HG03439 (cell line): ENCODE results near the gene IL26.
"Not testable (repeated sequence)": the region's sequence is repeated elsewhere in the genome, so short reads cannot be mapped to it uniquely, and the experiment has no call there.

ENCODE experiments used
- ATAC-seq: cut with Tn5 transposase; IDR thresholded peaks from one replicate; pipeline ENCODE4 v1.9.1; 2021; ENCODE audit warnings: mild to moderate bottlenecking, moderate library complexity; ENCODE audit not compliant: unreplicated experiment

The IL26 gene

GRCh38 chr12:68240975-68241374 is 15.4 kb upstream of the IL26 start:
- peak; percentile 97 for ATAC-seq

- no peak for ATAC-seq
Observed at GRCh38 chr12:68240079-68240478, 14.5 kb upstream of the IL26 start.

- ATAC-seq = no peak
Observed at GRCh38 chr12:68239309-68239982, 13.8 kb upstream of the IL26 start.

GRCh38 chr12:68237619-68238018 is 12.0 kb upstream of the IL26 start:
- no peak for ATAC-seq

- ATAC-seq = no peak
Observed at GRCh38 chr12:68237078-68237477, 11.5 kb upstream of the IL26 start.

- peak; percentile 57 for ATAC-seq
Observed at GRCh38 chr12:68236421-68237059, 10.9 kb upstream of the IL26 start.

- no peak for ATAC-seq
Observed at GRCh38 chr12:68235576-68235975, 10.0 kb upstream of the IL26 start.

GRCh38 chr12:68234140-68234539 is 8.5 kb upstream of the IL26 start:
- no peak for ATAC-seq

GRCh38 chr12:68233498-68233897 is 7.9 kb upstream of the IL26 start:
- no peak for ATAC-seq

GRCh38 chr12:68231691-68232090 is 6.1 kb upstream of the IL26 start:
- no peak for ATAC-seq

GRCh38 chr12:68231229-68231628 is 5.6 kb upstream of the IL26 start:
- ATAC-seq = no peak

- ATAC-seq = no peak
Observed at GRCh38 chr12:68229956-68230355, 4.3 kb upstream of the IL26 start.

GRCh38 chr12:68227356-68227755 is 1.7 kb upstream of the IL26 start:
- ATAC-seq = no peak

- no peak for ATAC-seq
Observed at GRCh38 chr12:68224613-68225285, 861 bp downstream of the IL26 start.

GRCh38 chr12:68223067-68223747 is 2.4 kb downstream of the IL26 start:
- ATAC-seq = peak; percentile 86

- no peak for ATAC-seq
Observed at GRCh38 chr12:68222326-68222725, 3.3 kb downstream of the IL26 start.

GRCh38 chr12:68221497-68221896 is 4.1 kb downstream of the IL26 start:
- no peak for ATAC-seq

- no peak for ATAC-seq
Observed at GRCh38 chr12:68210875-68211274, 14.7 kb downstream of the IL26 start.

GRCh38 chr12:68209048-68209728 is 16.4 kb downstream of the IL26 start:
- not testable (repeated sequence) for ATAC-seq

GRCh38 chr12:68207276-68207675 is 18.3 kb downstream of the IL26 start:
- no peak for ATAC-seq

- ATAC-seq = no peak
Observed at GRCh38 chr12:68206446-68206845, 19.2 kb downstream of the IL26 start.
